C4-2B (cell line): ENCODE data around the gene WWOX.
A peak's percentile ranks its signal among the peaks of the same experiment; 100 is the strongest.

ENCODE experiments used
- H3K27ac ChIP-seq: fragments of 450-650 bp; 2 replicates; pipeline ENCODE4 v1.5.1; 2017
- ZFX ChIP-seq: fragments of 450-650 bp; IDR thresholded peaks from 2 replicates; pipeline ENCODE4 v1.6.1; 2017
- TF ChIP-seq, protein P1 (sequence below): fragments of 450-650 bp; conservative IDR thresholded peaks from 2 replicates; pipeline ENCODE4 v1.5.1; 2017; ENCODE audit warnings: mild to moderate bottlenecking

WWOX gene

DNA sequence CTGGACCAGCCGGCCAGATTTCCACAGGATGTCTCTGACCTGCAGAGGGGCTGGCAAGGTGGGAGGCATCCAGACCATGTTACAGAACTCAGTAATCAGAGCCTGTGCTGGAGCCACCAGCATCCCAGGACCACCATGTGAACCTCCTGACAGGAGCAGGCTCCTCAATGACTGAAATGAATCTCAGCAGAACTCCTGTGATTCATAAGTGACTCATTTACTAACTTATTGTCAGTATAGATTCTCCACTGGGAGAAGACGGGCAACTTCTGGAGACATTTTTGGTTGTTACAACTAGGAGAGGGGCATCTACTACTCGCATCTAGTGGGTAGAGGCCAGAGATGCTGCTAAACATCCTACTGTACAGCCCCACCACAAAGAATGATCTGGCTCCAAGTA is 3.1 kb upstream of the WWOX start:
- TF ChIP-seq, protein P1, sequence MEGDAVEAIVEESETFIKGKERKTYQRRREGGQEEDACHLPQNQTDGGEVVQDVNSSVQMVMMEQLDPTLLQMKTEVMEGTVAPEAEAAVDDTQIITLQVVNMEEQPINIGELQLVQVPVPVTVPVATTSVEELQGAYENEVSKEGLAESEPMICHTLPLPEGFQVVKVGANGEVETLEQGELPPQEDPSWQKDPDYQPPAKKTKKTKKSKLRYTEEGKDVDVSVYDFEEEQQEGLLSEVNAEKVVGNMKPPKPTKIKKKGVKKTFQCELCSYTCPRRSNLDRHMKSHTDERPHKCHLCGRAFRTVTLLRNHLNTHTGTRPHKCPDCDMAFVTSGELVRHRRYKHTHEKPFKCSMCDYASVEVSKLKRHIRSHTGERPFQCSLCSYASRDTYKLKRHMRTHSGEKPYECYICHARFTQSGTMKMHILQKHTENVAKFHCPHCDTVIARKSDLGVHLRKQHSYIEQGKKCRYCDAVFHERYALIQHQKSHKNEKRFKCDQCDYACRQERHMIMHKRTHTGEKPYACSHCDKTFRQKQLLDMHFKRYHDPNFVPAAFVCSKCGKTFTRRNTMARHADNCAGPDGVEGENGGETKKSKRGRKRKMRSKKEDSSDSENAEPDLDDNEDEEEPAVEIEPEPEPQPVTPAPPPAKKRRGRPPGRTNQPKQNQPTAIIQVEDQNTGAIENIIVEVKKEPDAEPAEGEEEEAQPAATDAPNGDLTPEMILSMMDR: no peak
- no peak for TF ChIP-seq ZFX
- H3K27ac ChIP-seq: no peak overlapping the region

DNA sequence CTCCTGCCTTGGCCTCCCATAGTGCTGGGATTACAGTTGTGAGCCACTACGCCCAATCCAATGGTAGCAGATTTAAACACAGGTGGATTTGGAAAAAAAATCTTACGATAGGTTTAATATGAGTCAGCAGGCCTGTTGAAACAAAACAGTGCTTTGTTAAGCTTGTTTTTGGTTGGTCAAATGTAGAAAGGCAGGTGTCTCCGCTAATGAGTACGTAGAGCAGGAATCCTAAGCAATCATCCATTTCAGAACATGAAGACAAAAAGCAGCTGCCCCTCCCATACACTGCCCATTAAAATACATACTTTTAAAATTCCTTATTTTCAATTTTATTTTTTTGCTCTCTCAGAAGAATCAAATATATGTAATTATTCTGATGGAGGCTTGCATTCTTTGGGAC is 1.9 kb upstream of the WWOX start:
- TF ChIP-seq ZFX: no peak
- TF ChIP-seq, protein P1: no peak
- no peak overlapping the region for H3K27ac ChIP-seq

DNA sequence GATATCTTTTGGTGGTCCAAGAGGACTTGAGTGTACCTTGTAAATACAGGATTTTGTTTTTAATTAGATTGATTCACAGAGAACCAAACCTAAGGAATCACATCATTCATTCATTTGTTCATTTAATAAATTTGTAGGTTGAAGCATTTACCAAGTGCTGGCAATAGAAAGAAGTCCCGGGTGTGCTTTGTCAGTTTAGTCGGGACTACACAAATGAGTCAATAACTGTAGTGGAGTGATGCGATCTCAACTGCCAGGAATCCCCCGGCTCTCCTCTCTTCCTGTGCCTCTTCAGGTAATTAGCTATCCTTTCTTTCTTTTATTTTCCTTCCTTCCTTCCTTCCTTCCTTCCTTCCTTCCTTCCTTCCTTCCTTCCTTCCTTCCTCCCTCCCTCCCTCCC is 1.4 kb upstream of the WWOX start:
- no peak overlapping the region for H3K27ac ChIP-seq
- TF ChIP-seq, protein P1: no peak
- TF ChIP-seq ZFX: no peak

DNA sequence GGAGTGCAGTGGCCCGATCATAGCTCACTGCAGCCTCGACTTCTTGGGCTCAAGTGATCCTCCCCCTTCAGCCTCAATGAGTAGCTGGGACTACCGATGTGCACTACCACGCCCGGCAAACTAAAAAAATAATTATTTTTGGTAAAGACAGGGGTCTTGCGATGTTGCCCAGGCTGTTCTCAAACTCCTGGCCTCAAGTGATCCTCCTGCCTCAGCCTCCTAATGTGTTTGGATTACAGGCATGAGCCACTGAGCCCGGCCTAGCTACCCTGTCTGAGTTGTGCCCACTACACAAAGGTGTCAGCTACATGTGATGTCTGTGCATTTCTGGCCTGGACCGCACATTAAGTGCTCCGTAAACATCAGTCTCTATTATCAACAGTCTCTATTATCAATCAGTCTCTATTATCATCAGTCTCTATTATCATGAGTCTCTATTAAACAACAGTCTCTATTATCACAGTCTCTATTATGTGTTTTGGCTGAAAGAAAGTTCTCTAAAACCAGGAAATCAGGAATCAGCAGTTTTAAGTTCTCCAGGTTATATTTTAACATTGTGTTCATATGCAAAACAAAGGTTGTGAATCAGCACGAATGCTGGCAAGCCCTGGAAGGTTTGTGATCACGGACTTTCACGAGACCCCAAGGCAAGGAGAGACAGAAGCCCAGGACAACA is 721 bp upstream of the WWOX start:
- peak overlapping the region; percentile 86; the same call in 1 of the 2 replicates for H3K27ac ChIP-seq
- no peak for TF ChIP-seq ZFX
- TF ChIP-seq, protein P1: no peak

DNA sequence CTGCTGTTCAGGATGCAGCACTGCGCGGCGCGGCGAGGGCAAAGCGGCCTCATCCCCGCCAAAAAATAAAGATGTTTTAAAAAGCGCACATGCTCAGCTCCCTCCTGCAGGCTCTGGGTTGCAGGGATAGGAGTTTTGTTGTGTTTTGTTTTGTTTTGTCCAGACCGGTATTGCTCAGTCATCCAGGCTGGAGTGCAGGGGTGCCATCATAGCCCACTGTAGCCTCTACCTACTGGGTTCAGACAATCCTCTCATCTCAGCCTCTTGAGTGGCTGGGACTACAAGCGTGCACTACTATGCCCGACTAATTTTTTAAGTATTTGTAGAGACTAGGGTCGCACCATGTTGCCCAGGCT is 636 bp downstream of the WWOX start:
- TF ChIP-seq, protein P1: no peak; the same call in none of the 2 replicates
- TF ChIP-seq ZFX: no peak
- peak overlapping the region; percentile 86 for H3K27ac ChIP-seq

DNA sequence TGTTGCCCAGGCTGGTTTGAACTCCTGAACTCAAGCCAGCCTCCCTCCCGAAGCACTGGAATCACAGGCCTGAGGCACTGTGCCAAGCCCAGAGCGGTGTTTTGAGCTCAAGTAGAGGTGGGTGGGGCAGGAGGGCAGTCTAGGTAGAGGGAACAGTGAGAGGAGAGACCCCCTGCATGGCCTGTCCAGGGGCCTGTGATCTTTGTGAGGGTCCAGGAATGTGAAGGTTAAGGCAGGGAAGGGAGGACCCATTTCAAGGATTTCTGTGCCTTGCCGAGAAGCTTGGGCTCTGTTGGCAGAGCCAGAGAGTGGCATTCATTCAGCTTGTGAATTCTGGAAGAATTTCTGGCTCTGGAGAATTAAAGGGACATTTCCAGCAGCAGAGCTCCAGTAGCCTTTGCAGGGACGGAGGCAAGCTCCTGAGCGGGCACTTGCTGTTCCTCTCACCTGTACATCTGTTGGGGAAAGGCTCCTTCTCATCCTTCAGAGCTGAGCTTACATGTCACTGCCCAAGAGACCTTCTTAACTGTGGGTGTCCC is 2.7 kb downstream of the WWOX start:
- H3K27ac ChIP-seq: no peak overlapping the region
- TF ChIP-seq ZFX: no peak
- TF ChIP-seq, protein P1: no peak

DNA sequence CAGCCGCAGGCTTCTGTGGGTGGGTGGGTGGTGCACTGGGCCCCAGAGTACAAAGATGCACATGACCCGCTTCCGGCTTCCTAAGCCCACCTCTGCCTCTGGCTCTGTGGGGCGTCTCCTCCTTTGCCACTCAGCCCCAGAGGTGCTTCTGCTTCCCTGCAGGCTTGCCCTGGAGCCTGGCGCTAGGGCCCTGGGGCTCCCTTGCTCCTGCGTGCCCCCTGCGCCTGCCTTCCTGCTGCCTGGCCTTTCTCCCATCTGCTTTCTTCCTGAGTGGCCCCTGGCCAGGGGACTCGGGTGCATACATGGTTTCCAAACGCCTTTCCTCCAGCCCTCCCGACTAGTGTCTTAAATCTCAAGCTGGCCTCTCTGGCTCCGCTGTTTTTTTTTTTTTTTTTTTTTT is 3.4 kb downstream of the WWOX start:
- no peak for TF ChIP-seq ZFX
- TF ChIP-seq, protein P1: no peak
- no peak overlapping the region for H3K27ac ChIP-seq
